SK-N-SH treated with all-trans-retinoic acid at 6 μM for 48 hours (cell line): Measurements from ENCODE around the gene LAMA2.

ENCODE experiments used
- RARB ChIP-seq: fragments of 250-450 bp; sonication (Bioruptor Pico); IDR thresholded peaks from 2 replicates; pipeline ENCODE4 v1.8.0; 2021; ENCODE audit warnings: mild to moderate bottlenecking, moderate library complexity
- ZC3H10 ChIP-seq: fragments of 250-450 bp; sonication (Bioruptor Pico); IDR thresholded peaks from 2 replicates; pipeline ENCODE4 v1.5.1; 2021; ENCODE audit warnings: mild to moderate bottlenecking, moderate library complexity
- ZFP30 ChIP-seq: fragments of 450-650 bp; formaldehyde crosslinking; IDR thresholded peaks from 2 replicates; pipeline ENCODE4 v1.5.0; 2022; ENCODE audit warnings: mild to moderate bottlenecking, moderate library complexity
- TF ChIP-seq, protein P1 (sequence below): fragments of 250-450 bp; sonication (Bioruptor Pico); IDR thresholded peaks from 2 replicates; pipeline ENCODE4 v1.8.0; 2021; ENCODE audit warnings: low read depth, mild to moderate bottlenecking, moderate library complexity, borderline replicate concordance

DNA sequence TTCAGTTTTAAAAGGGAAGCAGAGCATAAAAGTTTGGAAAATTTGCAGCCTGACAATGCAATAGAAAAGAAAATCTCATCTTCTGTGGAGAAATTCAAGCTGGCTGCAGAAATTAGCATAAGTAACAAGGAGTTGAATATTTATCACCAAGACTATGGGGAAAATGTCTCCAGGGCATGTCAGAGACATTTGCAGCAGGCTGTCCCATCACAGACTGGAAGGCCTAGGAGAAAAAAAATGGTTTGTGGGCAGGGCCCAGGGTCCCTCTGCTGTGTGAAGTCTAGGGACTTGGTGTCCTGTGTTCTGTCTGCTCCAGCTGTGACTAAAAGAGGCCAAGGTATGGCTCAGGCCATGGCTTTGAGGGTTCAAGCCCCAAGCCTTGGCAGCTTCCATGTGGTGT, 8.1 kb upstream of the LAMA2 start:
- TF ChIP-seq ZC3H10 (CRISPR knock-in tag) (no peak), RARB (no peak), ZFP30 (CRISPR knock-in tag) (no peak)
- TF ChIP-seq, protein P1, sequence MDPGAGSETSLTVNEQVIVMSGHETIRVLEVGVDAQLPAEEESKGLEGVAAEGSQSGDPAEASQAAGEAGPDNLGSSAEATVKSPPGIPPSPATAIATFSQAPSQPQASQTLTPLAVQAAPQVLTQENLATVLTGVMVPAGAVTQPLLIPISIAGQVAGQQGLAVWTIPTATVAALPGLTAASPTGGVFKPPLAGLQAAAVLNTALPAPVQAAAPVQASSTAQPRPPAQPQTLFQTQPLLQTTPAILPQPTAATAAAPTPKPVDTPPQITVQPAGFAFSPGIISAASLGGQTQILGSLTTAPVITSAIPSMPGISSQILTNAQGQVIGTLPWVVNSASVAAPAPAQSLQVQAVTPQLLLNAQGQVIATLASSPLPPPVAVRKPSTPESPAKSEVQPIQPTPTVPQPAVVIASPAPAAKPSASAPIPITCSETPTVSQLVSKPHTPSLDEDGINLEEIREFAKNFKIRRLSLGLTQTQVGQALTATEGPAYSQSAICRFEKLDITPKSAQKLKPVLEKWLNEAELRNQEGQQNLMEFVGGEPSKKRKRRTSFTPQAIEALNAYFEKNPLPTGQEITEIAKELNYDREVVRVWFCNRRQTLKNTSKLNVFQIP (CRISPR knock-in tag), result no peak
